Neural progenitor cell (in vitro differentiated cells): ENCODE results near the gene ATXN7L1. TPM values are rescaled to one million over a fixed set of nuclear protein-coding genes. Genes with fewer than 3 reads are reported as not detected.
"Not testable (repeated sequence)": the region's sequence is repeated elsewhere in the genome, so short reads cannot be mapped to it uniquely, and the experiment has no call there.

Source experiments
- DNase-seq: peaks from one replicate; pipeline ENCODE4 v3.0.0-alpha.2; 2016; ENCODE audit warnings: low spot score
- H2AFZ ChIP-seq: fragments of 200-600 bp; sonication (generic); replicated peaks from 2 replicates; pipeline ENCODE4 v1.6.1; 2016; ENCODE audit warnings: antibody characterized with exemption
- H3F3A ChIP-seq: fragments of 200-600 bp; sonication (generic); 2 replicates; pipeline ENCODE4 v1.6.1; 2016; ENCODE audit warnings: antibody characterized with exemption, low read depth
- H3K27ac ChIP-seq: fragments of 200-600 bp; sonication (generic); 2 replicates; pipeline ENCODE4 v1.5.1; 2016; ENCODE audit warnings: mild to moderate bottlenecking
- H3K27me3 ChIP-seq: fragments of 200-600 bp; sonication (generic); 2 replicates; pipeline ENCODE4 v1.6.1; 2016; ENCODE audit warnings: mild to moderate bottlenecking, moderate library complexity
- H3K36me3 ChIP-seq: fragments of 200-600 bp; sonication (generic); 2 replicates; pipeline ENCODE4 v1.5.1; 2016
- H3K4me1 ChIP-seq: fragments of 200-600 bp; sonication (generic); 2 replicates; pipeline ENCODE4 v1.6.1; 2016; ENCODE audit warnings: mixed run types
- H3K4me2 ChIP-seq: fragments of 200-600 bp; sonication (generic); 2 replicates; pipeline ENCODE4 v1.6.1; 2016
- H3K4me3 ChIP-seq: fragments of 200-600 bp; sonication (generic); 2 replicates; pipeline ENCODE4 v1.5.1; 2016
- H3K79me2 ChIP-seq: fragments of 200-600 bp; sonication (generic); 2 replicates; pipeline ENCODE4 v1.6.1; 2016; ENCODE audit warnings: low read depth
- H3K9ac ChIP-seq: fragments of 200-600 bp; sonication (generic); 2 replicates; pipeline ENCODE4 v1.6.1; 2016
- H3K9me3 ChIP-seq: fragments of 200-600 bp; sonication (generic); 2 replicates; pipeline ENCODE4 v1.5.1; 2016; ENCODE audit warnings: low read depth
- H4K20me1 ChIP-seq: fragments of 200-600 bp; sonication (generic); 2 replicates; pipeline ENCODE4 v1.6.1; 2016; ENCODE audit warnings: low read depth
- H3K27ac Mint-ChIP-seq: 3 replicates; pipeline ENCODE4 v1.8.0; 2021; ENCODE audit warnings: mixed read lengths
- H3K27me3 Mint-ChIP-seq: 2 replicates; pipeline ENCODE4 v1.8.0; 2022; ENCODE audit warnings: low read depth, mild to moderate bottlenecking, inconsistent platforms, moderate library complexity, mixed read lengths; ENCODE audit not compliant: insufficient read depth
- H3K36me3 Mint-ChIP-seq: 3 replicates; pipeline ENCODE4 v1.8.0; 2021; ENCODE audit warnings: mixed read lengths
- H3K4me1 Mint-ChIP-seq: 3 replicates; pipeline ENCODE4 v1.8.0; 2021; ENCODE audit warnings: mixed read lengths
- H3K4me3 Mint-ChIP-seq: 3 replicates; pipeline ENCODE4 v1.8.0; 2021; ENCODE audit warnings: mild to moderate bottlenecking, moderate library complexity, mixed read lengths
- H3K9me3 Mint-ChIP-seq: 3 replicates; pipeline ENCODE4 v1.8.0; 2020; ENCODE audit warnings: mixed read lengths
- CTCF ChIP-seq: fragments of 200-600 bp; sonication (generic); IDR thresholded peaks from 2 replicates; pipeline ENCODE4 v1.5.1; 2017; ENCODE audit warnings: antibody characterized with exemption, mild to moderate bottlenecking
- EZH2 ChIP-seq: fragments of 200-600 bp; sonication (generic); IDR thresholded peaks from 2 replicates; pipeline ENCODE4 v1.6.1; 2017; ENCODE audit warnings: antibody characterized with exemption, mild to moderate bottlenecking, moderate library complexity
- EZH2phosphoT487 ChIP-seq: fragments of 200-600 bp; sonication (generic); IDR thresholded peaks from 2 replicates; pipeline ENCODE4 v1.6.1; 2017; ENCODE audit warnings: antibody characterized with exemption
- total RNA-seq: library from RNA; depleted of rRNA; stranded (reverse); fragments of >200 nt; gene quantifications from 2 replicates; pipeline ENCODE4 v1.2.3, GENCODE V29; 2015; ENCODE audit warnings: low replicate concordance

The ATXN7L1 gene
- total RNA-seq, 1 donor from 2014 or later, result 5.9 TPM

GRCh38 chr7:105791926-105792325 is 84.5 kb downstream of the ATXN7L1 start:
- Histone ChIP-seq H3K27ac (no peak overlapping the region), H3K36me3 (no peaks in the 10 kb centered on the region), H3K27me3 (no peaks in the 10 kb centered on the region), H3K9me3 (no peaks in the 10 kb centered on the region), H3F3A (no peaks in the 10 kb centered on the region), H3K9ac (no peak overlapping the region), H3K79me2 (no peaks in the 10 kb centered on the region), H3K4me1 (no peaks in the 10 kb centered on the region), H2AFZ (no peak overlapping the region), H3K4me2 (no peak overlapping the region), H3K4me3 (no peak overlapping the region), H4K20me1 (no peaks in the 10 kb centered on the region)
- Mint-ChIP-seq H3K27ac (no peak overlapping the region), H3K4me1 (peaks cover 3% of the 10 kb centered on the region), H3K27me3 (no peaks in the 10 kb centered on the region), H3K36me3 (peaks cover 8% of the 10 kb centered on the region), H3K9me3 (no peaks in the 10 kb centered on the region), H3K4me3 (no peak overlapping the region)
- no peak for DNase-seq
- TF ChIP-seq CTCF, result no peak
- no peak for TF ChIP-seq EZH2
- TF ChIP-seq EZH2phosphoT487, result no peak

- no peaks in the 10 kb centered on the region for H3K27me3 Mint-ChIP-seq
- H3K36me3 Mint-ChIP-seq, result peaks cover 8% of the 10 kb centered on the region
- no peaks in the 10 kb centered on the region for H3K4me1 ChIP-seq
- H3K9me3 ChIP-seq, result no peaks in the 10 kb centered on the region
- H3F3A ChIP-seq, result no peaks in the 10 kb centered on the region
- no peak overlapping the region for H3K27ac Mint-ChIP-seq
- no peaks in the 10 kb centered on the region for H3K27me3 ChIP-seq
- H3K79me2 ChIP-seq, result no peaks in the 10 kb centered on the region
- DNase-seq, result no peak
- TF ChIP-seq EZH2, result no peak
- TF ChIP-seq CTCF, result no peak
- no peak for TF ChIP-seq EZH2phosphoT487
- no peak overlapping the region for H3K27ac ChIP-seq
- H3K4me3 ChIP-seq, result no peak overlapping the region
- no peaks in the 10 kb centered on the region for H3K9me3 Mint-ChIP-seq
- no peak overlapping the region for H3K9ac ChIP-seq
- no peaks in the 10 kb centered on the region for H4K20me1 ChIP-seq
- no peak overlapping the region for H3K4me3 Mint-ChIP-seq
- no peaks in the 10 kb centered on the region for H3K36me3 ChIP-seq
- H3K4me2 ChIP-seq, result no peak overlapping the region
- no peak overlapping the region for H2AFZ ChIP-seq
- H3K4me1 Mint-ChIP-seq, result no peaks in the 10 kb centered on the region
Measured at GRCh38 chr7:105790996-105791395, 85.4 kb downstream of the ATXN7L1 start.

GRCh38 chr7:105790452-105790851 is 85.9 kb downstream of the ATXN7L1 start:
- H4K20me1 ChIP-seq, H3K4me1 Mint-ChIP-seq, H3K9me3 Mint-ChIP-seq, H3K27me3 ChIP-seq, H3K4me3 ChIP-seq, H3K4me2 ChIP-seq, H3K36me3 Mint-ChIP-seq, H3K79me2 ChIP-seq, H3K4me1 ChIP-seq, H3K27me3 Mint-ChIP-seq, H3K4me3 Mint-ChIP-seq, H3K9me3 ChIP-seq, H3K9ac ChIP-seq, H3F3A ChIP-seq, H2AFZ ChIP-seq, H3K27ac Mint-ChIP-seq, H3K36me3 ChIP-seq, H3K27ac ChIP-seq, DNase-seq: not testable (repeated sequence)

GRCh38 chr7:105788816-105789349 is 87.5 kb downstream of the ATXN7L1 start:
- Histone ChIP-seq H3K4me1 (no peaks in the 10 kb centered on the region), H3F3A (no peaks in the 10 kb centered on the region), H3K9ac (no peak overlapping the region), H4K20me1 (no peaks in the 10 kb centered on the region), H2AFZ (no peak overlapping the region), H3K27me3 (no peaks in the 10 kb centered on the region), H3K79me2 (no peaks in the 10 kb centered on the region), H3K4me2 (no peak overlapping the region), H3K4me3 (no peak overlapping the region), H3K36me3 (no peaks in the 10 kb centered on the region), H3K27ac (no peak overlapping the region), H3K9me3 (no peaks in the 10 kb centered on the region)
- H3K9me3 Mint-ChIP-seq, result no peaks in the 10 kb centered on the region
- H3K27me3 Mint-ChIP-seq, result no peaks in the 10 kb centered on the region
- H3K4me1 Mint-ChIP-seq, result no peaks in the 10 kb centered on the region
- no peak for DNase-seq
- no peak overlapping the region for H3K27ac Mint-ChIP-seq
- peaks cover 7% of the 10 kb centered on the region for H3K36me3 Mint-ChIP-seq
- TF ChIP-seq EZH2phosphoT487, result no peak
- no peak for TF ChIP-seq EZH2
- no peak for TF ChIP-seq CTCF
- no peak overlapping the region for H3K4me3 Mint-ChIP-seq
